Left lung (tissue), 10 donors: ENCODE measurements around the gene SDK1. TPM values are rescaled to one million over a fixed set of nuclear protein-coding genes. Genes with fewer than 3 reads are reported as not detected.

ENCODE experiments used
- ATAC-seq: fragments of 200-7000 bp; cut with Tn5 transposase; one replicate; pipeline ENCODE4 v1.9.1; 2020; ENCODE audit warnings: moderate library complexity
- DNase-seq, 4 donors: peaks; one replicate each; pipeline ENCODE4 v3.0.0-alpha.2; 2013 to 2020
- H3K27ac ChIP-seq, 2 donors: fragments of 200-600 bp; sonication (generic) in 1 of 2; one replicate each; pipeline versions ENCODE4 v1.5.0 to v1.8.0; 2020 to 2021
- H3K27me3 ChIP-seq, 2 donors: fragments of 200-600 bp; sonication (generic) in 1 of 2; one replicate each; pipeline versions ENCODE4 v1.5.0 to v1.8.0; 2020 to 2021
- H3K36me3 ChIP-seq, 2 donors: fragments of 200-600 bp; sonication (generic) in 1 of 2; one replicate each; pipeline versions ENCODE4 v1.5.0 to v1.8.0; 2020 to 2021
- H3K4me1 ChIP-seq, 2 donors: fragments of 200-600 bp; one replicate each; pipeline ENCODE4 v1.8.0; 2021
- H3K4me3 ChIP-seq, 2 donors: fragments of 200-600 bp; sonication (generic) in 1 of 2; one replicate each; pipeline versions ENCODE4 v1.5.0 to v1.8.0; 2020 to 2021; ENCODE audit warnings: mild to moderate bottlenecking in 1 of 2
- H3K9me3 ChIP-seq, 2 donors: fragments of 200-600 bp; sonication (generic) in 1 of 2; one replicate each; pipeline versions ENCODE4 v1.5.0 to v1.8.0; 2020 to 2021
- CTCF ChIP-seq, 2 donors: fragments of 200-600 bp; sonication (generic) in 1 of 2; IDR thresholded peaks; one replicate each; pipeline versions ENCODE4 v1.5.0 to v1.8.0; 2021; ENCODE audit warnings: antibody characterized with exemption in 2 of 2
- intact Hi-C, 2 donors: fragments of 100-400 bp; cut with DNase I; formaldehyde crosslinking; loops; one replicate each; pipeline versions ENCODE4 v1.11.2 to v1.14.2; 2022
- polyA plus RNA-seq, 6 donors: library from polyadenylated mRNA; unstranded; fragments of 120-200 nt; gene quantifications; one replicate each; pipeline ENCODE4 v1.2.1, GENCODE V29; 2013; ENCODE audit not compliant: insufficient read length in 6 of 6
- total RNA-seq, 2 donors: library from RNA; stranded (reverse); fragmentation: NEBNext Ultra II Directional; extraction: Animal tissue kit (Norgen Biotek cat#: 25700); gene quantifications; one replicate each; pipeline ENCODE4 v1.2.1, GENCODE V29; 2021
- donor health status: DM: no; HTN: yes; CAD: no.
- donor health status: DM: no; HTN: no; CAD: no.

SDK1 gene
- total and polyA plus RNA-seq, 8 donors: 5.5 to 17.6 (median 13.0) TPM

- TF ChIP-seq CTCF (IDR thresholded peaks at IDR 0.05): no peak
- Histone ChIP-seq H3K27me3 (no peaks in the 10 kb centered on the region), H3K27ac (no peak overlapping the region), H3K36me3 (no peaks in the 10 kb centered on the region), H3K4me3 (no peak overlapping the region), H3K9me3 (peaks cover 0 to 40% of the 10 kb centered on the region in 2 donors), H3K4me1 (no peaks in the 10 kb centered on the region)
- intact Hi-C loops: no loop called here
- ATAC-seq (no peak), DNase-seq (no peak)
Observed at GRCh38 chr7:3501671-3502070, 200.6 kb downstream of the SDK1 start.

GRCh38 chr7:3504384-3504783 is 203.3 kb downstream of the SDK1 start:
- Histone ChIP-seq H3K4me3 (no peak overlapping the region), H3K9me3 (peaks cover 0 to 41% of the 10 kb centered on the region in 2 donors)
- no peak for DNase-seq

GRCh38 chr7:3510101-3511020 is 209.3 kb downstream of the SDK1 start:
- no peaks in the 10 kb centered on the region for H3K4me1 ChIP-seq
- no peak overlapping the region for H3K4me3 ChIP-seq
- no peak for TF ChIP-seq CTCF (IDR thresholded peaks at IDR 0.05)
- intact Hi-C loops: no loop called here
- H3K36me3 ChIP-seq: no peaks in the 10 kb centered on the region
- H3K27ac ChIP-seq: no peak overlapping the region
- ATAC-seq (no peak), DNase-seq (no peak)
- H3K27me3 ChIP-seq: no peaks in the 10 kb centered on the region
- H3K9me3 ChIP-seq: peaks cover 0 to 15% of the 10 kb centered on the region in 2 donors

More at GRCh38 chr7:3504384-3504783, 203.3 kb downstream of the SDK1 start:
- no peak for TF ChIP-seq CTCF (IDR thresholded peaks at IDR 0.05)
- H3K27me3 ChIP-seq: no peaks in the 10 kb centered on the region
- intact Hi-C loops: no loop called here
- no peak overlapping the region for H3K27ac ChIP-seq
- no peak for ATAC-seq
- no peaks in the 10 kb centered on the region for H3K36me3 ChIP-seq
- no peaks in the 10 kb centered on the region for H3K4me1 ChIP-seq

- intact Hi-C loops: no loop called here
- Histone ChIP-seq H3K36me3 (no peaks in the 10 kb centered on the region), H3K9me3 (no peaks in the 10 kb centered on the region), H3K27me3 (no peaks in the 10 kb centered on the region), H3K4me3 (no peak overlapping the region), H3K27ac (no peak overlapping the region), H3K4me1 (no peaks in the 10 kb centered on the region)
- no peak for TF ChIP-seq CTCF (IDR thresholded peaks at IDR 0.05)
- DNase-seq (no peak), ATAC-seq (no peak)
Observed at GRCh38 chr7:3517344-3517743, 216.3 kb downstream of the SDK1 start.

- DNase-seq (no peak), ATAC-seq (no peak)
- Histone ChIP-seq H3K4me1 (no peaks in the 10 kb centered on the region), H3K27ac (no peak overlapping the region), H3K9me3 (no peaks in the 10 kb centered on the region), H3K27me3 (no peaks in the 10 kb centered on the region), H3K4me3 (no peak overlapping the region), H3K36me3 (no peaks in the 10 kb centered on the region)
- TF ChIP-seq CTCF (IDR thresholded peaks at IDR 0.05): no peak
- intact Hi-C loops: no loop called here
Observed at GRCh38 chr7:3518546-3518945, 217.5 kb downstream of the SDK1 start.
